DND-41 (cell line): ENCODE results near the gene PCED1A.

Experiments used
- CTCF ChIP-seq: IDR thresholded peaks from 2 replicates; pipeline ENCODE4 v1.5.1; 2012; ENCODE audit warnings: borderline replicate concordance, low read length, moderate library complexity, mild to moderate bottlenecking; ENCODE audit not compliant: poor library complexity, severe bottlenecking; ENCODE audit errors: extremely low read depth
- EZH2 ChIP-seq: IDR thresholded peaks from 3 replicates; pipeline ENCODE4 v1.6.1; 2012; ENCODE audit warnings: borderline replicate concordance, low read depth, mild to moderate bottlenecking, moderate library complexity, low read length, inconsistent platforms; ENCODE audit not compliant: severe bottlenecking

GRCh38 chr20:2793471-2793870 is 47.0 kb downstream of the PCED1A start:
- TF ChIP-seq CTCF (no peak), EZH2 (no peak)
